Stimulated activated CD8-positive, alpha-beta memory T cell treated with anti-CD3 and anti-CD28 coated beads, Interleukin-7, amount 100 ng/mL, for 4 hours (primary cell): ENCODE results near the gene GJB4.

Source experiments
- DNase-seq, 2 donors: peaks; one replicate each; pipeline ENCODE4 v3.0.0-alpha.2; 2020; ENCODE audit warnings: low read depth in 2 of 2

Gene GJB4

GRCh38 chr1:34777519-34778321 lies 18.2 kb downstream of the GJB4 start:
- no peak for DNase-seq

DNA sequence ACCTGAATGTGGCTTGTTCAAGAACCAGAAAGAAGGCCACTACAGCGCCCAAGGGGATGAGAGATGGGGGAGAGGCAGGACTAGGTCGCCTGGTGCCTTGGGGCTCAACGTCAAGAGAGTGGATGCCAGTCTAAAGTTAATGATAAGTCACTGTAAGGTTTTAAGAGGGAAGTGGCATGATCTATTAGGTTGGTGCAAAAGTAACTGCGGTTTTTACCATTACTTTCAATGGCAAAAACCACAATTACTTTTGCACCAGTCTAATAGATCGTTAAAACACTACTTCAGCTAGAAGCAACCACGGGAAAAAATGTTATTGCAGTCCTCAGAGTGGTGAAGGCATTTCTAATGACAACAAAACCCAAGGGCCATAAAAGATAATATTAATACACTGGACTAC lies 18.8 kb downstream of the GJB4 start:
- DNase-seq, result no peak

DNA sequence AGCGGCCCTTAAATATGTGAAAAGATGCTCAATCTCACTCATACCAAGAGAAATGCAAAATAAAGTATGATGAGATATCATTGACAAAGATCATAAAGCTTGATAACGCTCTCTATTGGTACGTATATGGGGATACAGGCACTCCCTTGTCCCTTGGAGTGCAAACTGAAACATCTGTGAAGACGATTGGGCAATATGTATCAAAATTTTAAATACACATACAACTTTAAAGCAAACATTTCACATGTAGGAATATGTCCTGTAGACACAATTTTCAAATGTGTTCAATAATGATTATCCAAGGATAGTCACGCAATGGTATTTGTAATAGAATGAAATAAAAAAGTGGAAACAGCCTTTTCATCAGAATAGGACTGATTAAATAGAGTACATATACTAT lies 19.5 kb downstream of the GJB4 start:
- no peak for DNase-seq

- DNase-seq, result no peak
Measured at GRCh38 chr1:34779526-34779925, 20.0 kb downstream of the GJB4 start.

- DNase-seq, result no peak
Measured at GRCh38 chr1:34779962-34780361, 20.4 kb downstream of the GJB4 start.

- DNase-seq, result no peak
Measured at GRCh38 chr1:34780528-34780927, 21.0 kb downstream of the GJB4 start.

DNA sequence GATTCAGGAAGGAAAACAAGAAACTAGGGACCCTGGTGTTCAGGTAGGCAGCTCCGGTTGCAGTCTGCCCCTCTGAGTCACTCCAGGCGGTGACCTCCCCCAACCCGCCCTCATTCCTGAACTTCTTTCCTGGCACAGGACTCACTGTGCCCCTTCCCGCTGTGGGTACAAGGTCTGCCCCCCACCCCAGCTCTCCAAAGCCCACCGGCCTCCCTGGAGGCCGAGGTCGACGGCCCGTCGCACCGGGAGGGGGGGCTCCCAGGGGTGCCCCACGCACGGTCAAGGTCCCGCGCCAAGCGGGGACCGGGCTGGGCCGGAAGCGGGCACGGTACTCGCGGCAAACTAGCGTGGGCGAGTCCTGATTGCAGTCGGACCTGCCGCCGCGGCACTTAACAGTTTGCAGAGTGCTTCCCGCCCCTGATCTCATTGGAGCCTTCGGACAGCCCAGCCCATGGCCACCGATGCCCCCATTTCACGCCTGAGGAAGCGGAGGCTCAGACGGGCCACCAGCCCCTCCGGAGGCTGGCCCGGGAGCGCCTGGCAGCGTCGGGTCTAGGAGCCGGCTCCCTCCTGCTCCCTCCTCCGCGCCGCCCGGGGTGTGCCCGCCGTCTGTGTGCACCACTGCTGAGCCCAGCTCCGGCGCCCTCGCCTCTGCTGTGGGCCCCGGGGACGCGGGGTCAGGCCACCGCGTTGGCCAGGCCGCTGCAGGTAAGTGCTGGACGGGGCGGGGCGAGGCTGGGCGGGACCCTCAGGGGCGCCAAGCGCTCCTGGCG lies 21.7 kb downstream of the GJB4 start, which contains the start of gene GJB3:
GJB3 (plus strand) TSS at position 144 of the 773 bp plus-strand sequence. CDS start 3,549 bp downstream, outside the sequence.
- DNase-seq, result no peak

- no peak for DNase-seq
Measured at GRCh38 chr1:34781844-34782391, 22.4 kb downstream of the GJB4 start.

DNA sequence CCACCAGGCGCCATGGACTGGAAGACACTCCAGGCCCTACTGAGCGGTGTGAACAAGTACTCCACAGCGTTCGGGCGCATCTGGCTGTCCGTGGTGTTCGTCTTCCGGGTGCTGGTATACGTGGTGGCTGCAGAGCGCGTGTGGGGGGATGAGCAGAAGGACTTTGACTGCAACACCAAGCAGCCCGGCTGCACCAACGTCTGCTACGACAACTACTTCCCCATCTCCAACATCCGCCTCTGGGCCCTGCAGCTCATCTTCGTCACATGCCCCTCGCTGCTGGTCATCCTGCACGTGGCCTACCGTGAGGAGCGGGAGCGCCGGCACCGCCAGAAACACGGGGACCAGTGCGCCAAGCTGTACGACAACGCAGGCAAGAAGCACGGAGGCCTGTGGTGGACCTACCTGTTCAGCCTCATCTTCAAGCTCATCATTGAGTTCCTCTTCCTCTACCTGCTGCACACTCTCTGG lies 25.2 kb downstream of the GJB4 start:
- no peak for DNase-seq

- DNase-seq, result no peak
Measured at GRCh38 chr1:34785231-34785874, 25.8 kb downstream of the GJB4 start.

DNA sequence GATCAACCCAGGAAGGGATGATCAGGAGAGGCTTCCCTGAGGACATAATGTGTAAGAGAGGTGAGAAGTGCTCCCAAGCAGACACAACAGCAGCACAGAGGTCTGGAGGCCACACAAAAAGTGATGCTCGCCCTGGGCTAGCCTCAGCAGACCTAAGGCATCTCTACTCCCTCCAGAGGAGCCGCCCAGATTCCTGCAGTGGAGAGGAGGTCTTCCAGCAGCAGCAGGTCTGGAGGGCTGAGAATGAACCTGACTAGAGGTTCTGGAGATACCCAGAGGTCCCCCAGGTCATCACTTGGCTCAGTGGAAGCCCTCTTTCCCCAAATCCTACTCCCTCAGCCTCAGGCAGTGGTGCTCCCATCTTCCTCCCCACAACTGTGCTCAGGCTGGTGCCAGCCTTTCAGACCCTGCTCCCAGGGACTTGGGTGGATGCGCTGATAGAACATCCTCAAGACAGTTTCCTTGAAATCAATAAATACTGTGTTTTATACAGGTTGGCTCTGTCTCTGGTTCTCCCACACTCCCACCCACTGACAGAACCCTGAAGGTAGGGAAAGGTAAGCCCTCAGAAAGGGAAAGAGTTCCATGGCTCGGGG lies 26.4 kb downstream of the GJB4 start:
- DNase-seq, result no peak

- DNase-seq, result peak; percentile 21 to 29
Measured at GRCh38 chr1:34786521-34787325, 27.2 kb downstream of the GJB4 start.

GRCh38 chr1:34787461-34788420 lies 28.2 kb downstream of the GJB4 start:
- no peak for DNase-seq

DNA sequence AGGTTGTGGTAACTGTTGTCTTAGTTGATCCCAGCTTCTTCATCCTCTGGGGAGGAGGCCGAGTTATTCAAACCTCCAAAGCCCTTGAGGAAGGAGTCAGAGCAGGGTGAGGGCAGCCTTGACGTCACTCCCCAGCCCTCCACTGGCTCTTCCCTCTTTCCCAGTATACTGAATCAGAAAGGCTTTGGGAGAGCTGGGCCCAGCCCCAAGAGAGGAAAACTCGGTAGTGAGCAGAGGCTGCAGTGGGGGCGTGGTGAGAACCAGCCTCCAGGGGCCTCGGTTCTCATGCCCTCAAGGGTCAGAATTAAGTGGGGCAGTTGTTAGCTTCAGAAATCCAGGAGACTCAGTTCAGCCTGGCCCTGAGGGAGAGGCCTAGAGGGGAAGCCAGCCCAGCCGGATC lies 31.4 kb downstream of the GJB4 start:
- DNase-seq, result no peak

DNA sequence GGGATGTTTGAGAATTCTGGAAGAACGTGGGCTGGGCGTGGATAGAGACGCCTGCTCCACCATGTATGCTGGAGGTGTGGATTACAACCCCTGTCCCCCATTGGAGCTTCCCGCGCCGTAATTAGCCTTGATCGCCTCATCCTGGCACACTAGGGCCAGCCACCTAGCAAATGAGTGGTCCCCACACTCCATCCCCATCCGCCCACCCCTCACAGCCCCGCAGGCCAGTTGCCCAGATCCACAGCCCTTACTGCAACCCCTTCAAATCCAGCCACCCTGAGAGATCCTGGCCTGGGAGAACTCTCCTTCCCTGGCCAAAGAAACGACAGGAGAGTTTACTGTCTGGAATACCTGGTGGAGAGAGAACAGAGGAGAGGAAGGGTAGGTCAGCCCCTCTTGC lies 32.9 kb downstream of the GJB4 start:
- DNase-seq, result no peak

DNA sequence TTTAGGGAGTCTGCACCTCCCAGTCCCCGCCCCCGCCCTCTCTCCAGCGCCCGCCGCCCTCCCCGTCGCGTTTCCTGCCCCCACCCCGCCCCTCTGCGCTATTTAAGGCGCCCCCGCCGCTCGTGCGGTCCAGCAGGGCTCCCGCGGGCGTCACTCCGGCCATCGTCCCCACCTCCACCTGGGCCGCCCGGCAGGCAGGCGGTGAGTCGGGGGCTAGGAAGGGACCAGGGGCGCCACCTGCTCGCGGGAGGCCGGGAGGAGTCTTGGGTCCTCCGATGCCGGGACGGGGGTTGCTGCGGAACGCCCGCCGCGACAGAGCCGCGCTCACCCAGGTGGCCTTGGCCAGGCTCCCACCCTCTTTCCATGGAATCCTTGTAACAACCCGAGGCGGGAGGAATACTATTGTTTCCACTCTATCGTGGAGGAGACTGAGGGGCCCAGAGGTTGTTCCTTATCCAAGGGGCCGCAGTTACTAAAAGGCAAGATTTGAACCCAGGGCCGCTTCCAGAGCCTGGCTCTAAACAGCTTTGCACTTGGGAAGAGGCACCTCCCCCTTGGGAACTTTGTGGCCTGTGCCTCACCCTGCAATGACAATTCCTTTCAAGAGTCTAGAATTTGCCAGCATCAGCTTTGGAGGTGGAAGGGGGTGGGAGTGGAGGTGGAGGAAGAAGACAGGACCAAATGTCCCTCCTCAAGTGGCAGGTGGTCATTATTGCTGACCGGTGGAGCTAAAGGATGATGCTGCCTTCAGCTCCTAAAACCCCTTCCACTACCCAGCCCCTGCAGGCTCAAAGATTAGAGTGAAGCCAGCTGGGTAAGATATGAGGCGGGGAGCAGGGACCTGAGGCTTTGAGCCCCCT lies 33.6 kb downstream of the GJB4 start, which contains the start of gene GJA4:
GJA4 (plus strand) TSS at position 132 of the 860 bp plus-strand sequence. CDS start 1,215 bp downstream, outside the sequence.
- DNase-seq, result no peak

DNA sequence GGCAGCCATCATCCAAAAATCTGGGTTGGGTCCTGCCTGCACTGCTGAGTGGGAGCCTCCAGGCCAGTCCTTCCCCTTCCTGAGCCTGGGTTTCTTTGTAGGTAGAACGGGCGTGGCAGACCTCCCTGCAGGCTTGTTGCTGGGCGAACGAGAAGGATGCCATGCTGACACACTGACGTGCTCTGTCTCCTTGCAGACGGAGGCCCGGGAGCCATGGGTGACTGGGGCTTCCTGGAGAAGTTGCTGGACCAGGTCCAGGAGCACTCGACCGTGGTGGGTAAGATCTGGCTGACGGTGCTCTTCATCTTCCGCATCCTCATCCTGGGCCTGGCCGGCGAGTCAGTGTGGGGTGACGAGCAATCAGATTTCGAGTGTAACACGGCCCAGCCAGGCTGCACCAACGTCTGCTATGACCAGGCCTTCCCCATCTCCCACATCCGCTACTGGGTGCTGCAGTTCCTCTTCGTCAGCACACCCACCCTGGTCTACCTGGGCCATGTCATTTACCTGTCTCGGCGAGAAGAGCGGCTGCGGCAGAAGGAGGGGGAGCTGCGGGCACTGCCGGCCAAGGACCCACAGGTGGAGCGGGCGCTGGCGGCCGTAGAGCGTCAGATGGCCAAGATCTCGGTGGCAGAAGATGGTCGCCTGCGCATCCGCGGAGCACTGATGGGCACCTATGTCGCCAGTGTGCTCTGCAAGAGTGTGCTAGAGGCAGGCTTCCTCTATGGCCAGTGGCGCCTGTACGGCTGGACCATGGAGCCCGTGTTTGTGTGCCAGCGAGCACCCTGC lies 34.7 kb downstream of the GJB4 start:
- DNase-seq, result no peak

GRCh38 chr1:34794790-34795180 lies 35.2 kb downstream of the GJB4 start:
- no peak for DNase-seq
